Stimulated activated naive CD4-positive, alpha-beta T cell (primary cell): Measurements from ENCODE around the gene FAM167B.
A peak's percentile ranks its signal among the peaks of the same experiment; 100 is the strongest.
"Not testable (repeated sequence)": the region's sequence is repeated elsewhere in the genome, so short reads cannot be mapped to it uniquely, and the experiment has no call there.

ENCODE experiments used
- DNase-seq, 6 experiments: peaks; one replicate each; lab custom pipeline; 2025; lab: John Stamatoyannopoulos, UW

The FAM167B gene

DNA sequence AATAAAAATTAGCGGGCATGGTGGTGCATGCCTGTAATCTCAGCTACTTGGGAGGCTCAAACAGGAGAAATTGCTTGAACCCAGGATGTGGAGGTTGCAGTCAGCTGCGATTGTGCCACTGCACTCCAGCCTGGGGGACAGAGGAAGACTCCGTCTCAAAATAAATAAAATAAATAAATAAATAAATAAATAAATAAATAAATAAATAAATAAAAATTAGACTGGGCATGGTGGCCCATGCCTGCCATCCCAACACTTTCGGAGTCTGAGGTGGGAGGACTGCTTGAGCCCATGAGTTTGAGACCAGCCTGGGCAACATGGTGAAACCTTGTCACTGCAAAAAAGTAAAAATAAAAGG, 16.2 kb downstream of the FAM167B start:
- not testable (repeated sequence) for DNase-seq

DNA sequence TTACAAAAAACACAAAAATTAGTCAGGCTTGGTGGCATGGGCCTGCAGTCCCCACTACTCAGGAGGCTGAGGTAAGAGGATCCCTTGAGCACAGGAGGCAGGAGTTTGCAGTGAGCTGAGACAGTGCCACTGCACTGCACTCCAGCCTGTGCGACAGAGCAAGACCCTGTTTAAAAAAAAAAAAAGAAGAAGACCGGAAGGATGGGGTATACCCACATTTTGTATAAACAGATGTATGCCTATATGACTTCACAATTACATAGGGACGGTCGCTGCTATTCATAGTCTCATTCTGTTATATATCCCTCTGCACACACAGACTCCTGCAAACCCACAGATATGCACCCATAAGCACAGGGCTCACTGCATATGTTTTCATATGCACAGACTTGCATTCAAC, 16.7 kb downstream of the FAM167B start:
- DNase-seq, result peak in 3 of 6 experiments; percentile 46 to 57 (median 50)

DNA sequence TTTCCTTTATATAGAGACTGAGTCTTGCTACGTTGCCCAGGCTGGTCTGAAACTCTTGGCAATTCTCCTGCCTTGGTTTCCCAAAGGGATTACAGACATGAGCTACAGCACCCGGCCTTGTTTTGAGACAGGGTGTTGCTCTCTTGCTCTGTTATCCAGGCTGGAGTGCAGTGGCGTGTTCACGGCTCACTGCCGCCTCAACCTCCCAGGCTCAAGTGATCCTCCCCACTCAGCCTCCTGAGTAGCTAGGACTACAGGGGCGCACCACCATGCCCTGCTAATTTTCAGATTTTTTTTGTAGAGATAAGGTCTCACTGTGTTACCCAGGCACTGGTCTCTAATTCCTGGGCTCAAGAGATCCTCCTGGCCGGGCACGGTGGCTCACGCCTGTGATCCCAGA, 18.8 kb downstream of the FAM167B start:
- DNase-seq, result no peak

DNA sequence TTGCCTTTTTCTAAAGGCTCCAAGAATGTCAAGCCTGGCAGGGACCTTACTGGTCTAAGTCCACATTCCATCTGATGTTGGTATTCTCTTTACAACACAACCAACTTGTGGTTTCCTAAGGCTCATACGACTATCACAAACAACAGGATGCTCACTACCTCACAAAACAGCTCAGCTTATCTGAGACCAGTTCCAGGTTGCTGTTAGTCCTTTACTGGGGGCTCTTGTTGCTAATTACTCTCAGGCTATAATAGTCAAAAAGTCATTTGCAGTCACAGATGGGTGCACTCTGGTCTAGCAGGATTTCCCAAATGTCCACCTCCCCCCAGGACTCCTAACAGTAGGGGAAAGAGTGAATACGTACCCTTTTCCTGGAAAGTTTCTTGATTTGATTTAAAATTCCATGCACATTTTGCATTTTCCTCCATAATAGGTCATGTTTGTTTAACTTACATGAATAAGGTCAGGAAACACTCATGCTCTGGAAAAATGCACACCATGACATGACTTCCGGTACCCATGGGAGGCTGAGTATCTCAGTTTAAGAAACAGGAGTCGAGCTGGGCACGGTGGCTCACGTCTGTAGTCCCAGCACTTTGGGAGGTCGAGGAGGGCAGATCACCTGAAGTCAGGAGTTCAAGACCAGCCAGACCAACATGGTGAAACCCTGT, 20.0 kb downstream of the FAM167B start:
- peak in 4 of 6 experiments; percentile 19 to 50 (median 34) for DNase-seq

DNA sequence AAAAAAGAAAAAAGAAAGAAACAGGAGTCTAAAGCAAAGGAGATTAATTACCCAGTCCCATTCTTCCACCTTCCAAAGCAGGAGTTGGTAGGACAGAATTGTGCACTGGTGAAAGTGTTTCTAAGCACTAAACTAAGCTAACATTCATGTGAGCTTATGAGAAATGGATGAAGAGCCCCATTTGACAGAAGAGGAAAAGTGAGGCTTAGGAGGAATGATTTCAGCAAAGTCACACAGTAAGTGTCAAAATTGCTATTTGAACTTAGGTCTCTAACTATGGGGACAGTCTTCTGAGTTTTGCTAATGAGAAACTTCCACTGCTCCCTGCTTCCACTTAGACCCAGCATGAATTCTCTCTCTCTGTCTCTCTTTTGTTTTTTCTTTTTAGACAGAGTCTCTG, 22.7 kb downstream of the FAM167B start:
- DNase-seq, result no peak

DNA sequence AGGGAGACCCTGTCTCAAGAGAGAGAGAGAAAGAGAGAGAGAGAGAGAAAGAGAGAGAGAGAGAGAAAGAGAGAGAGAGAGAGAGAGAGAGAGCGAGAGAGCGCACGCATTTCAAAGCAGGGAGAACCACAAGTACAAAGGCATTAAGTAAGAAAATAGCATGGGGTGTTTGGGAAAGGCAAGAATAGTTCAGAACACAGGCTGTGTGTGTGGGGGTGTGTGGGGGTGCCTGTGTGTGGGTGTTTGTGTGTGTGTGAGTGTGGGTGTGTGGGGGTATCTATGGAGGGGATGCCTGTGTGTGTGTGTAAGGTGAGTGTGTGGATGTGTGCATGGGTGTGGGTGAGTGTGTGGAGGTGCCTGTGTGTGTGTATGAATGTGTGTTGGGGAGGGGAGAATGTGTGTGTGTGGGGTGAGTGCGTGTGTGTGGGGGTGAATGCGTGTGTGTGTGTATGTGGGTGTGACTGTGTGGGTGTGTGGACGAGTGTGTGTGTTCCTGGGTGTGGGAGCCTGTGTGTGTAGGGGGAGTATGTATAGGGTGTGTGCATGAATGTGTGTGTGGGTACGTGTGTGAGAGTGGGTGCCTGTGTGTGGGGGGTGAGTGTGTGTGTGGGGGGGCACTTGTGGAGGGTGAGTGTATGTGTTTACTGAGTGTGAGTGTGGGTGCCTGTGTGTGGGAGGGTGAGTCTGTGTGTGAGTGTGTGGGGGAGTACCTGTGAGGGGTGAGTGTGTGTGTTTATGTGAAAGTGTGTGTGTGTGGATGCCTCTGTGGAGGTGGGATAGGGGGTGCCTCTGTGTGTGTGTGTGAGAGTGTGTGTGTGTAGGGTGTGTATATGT, 25.8 kb downstream of the FAM167B start:
- peak in 5 of 6 experiments; percentile 18 to 69 (median 39) for DNase-seq

DNA sequence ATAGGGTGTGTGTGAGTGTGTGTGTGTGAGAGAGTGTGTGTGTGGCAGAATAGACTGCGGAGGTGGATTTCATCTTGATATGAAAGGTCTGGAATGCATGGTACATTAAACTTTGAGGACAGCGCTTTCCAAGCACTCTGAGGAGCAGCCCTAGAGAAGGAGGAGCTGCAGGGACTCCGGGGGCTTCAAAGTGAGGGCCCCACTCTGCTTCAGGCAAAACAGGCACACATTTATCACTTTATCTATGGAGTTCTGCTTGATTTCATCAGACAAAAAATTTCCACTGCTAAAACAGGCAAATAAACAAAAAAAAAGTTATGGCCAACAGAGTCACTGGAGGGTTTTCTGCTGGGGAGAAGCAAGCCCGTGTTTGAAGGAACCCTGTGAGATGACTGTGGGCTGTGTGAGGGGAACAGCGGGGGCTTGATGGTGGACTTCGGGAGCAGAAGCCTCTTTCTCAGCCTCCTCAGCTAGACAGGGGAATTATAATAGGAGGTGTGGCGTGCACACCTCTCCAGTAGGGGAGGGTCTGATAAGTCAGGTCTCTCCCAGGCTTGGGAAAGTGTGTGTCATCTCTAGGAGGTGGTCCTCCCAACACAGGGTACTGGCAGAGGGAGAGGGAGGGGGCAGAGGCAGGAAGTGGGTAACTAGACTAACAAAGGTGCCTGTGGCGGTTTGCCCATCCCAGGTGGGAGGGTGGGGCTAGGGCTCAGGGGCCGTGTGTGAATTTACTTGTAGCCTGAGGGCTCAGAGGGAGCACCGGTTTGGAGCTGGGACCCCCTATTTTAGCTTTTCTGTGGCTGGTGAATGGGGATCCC, 26.6 kb downstream of the FAM167B start:
- peak; percentile 70 to 88 (median 84) for DNase-seq

DNA sequence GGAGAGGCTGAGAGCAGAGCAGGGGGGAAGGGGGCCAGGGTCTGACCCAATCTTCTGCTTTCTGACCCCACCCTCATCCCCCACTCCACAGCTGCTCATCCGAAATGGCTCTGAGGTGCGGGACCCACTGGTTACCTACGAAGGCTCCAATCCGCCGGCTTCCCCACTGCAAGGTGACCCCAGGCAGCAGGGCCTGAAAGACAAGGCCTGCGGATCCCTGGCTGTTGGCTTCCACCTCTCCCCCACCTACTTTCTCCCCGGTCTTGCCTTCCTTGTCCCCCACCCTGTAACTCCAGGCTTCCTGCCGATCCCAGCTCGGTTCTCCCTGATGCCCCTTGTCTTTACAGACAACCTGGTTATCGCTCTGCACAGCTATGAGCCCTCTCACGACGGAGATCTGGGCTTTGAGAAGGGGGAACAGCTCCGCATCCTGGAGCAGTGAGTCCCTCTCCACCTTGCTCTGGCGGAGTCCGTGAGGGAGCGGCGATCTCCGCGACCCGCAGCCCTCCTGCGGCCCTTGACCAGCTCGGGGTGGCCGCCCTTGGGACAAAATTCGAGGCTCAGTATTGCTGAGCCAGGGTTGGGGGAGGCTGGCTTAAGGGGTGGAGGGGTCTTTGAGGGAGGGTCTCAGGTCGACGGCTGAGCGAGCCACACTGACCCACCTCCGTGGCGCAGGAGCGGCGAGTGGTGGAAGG, 27.8 kb downstream of the FAM167B start:
- DNase-seq, result no peak

DNA sequence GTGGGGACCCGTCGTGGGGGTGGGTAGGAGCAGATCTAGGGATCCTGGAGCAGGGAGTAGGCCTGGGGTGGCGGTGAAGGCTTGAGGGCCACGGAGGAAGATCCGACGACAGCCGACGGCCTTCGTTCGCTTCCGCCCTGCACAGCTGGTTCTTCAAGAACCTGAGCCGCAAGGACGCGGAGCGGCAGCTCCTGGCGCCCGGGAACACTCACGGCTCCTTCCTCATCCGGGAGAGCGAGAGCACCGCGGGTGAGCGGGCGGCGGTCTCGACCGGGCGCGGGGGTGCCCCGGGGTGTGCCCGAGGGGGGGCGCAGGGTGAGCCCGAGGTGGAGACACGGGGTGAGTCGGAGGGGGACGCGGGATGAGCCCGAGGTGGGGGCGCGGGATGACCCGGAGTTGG, 28.4 kb downstream of the FAM167B start:
- peak in 2 of 6 experiments; percentile 16 to 17 for DNase-seq

DNA sequence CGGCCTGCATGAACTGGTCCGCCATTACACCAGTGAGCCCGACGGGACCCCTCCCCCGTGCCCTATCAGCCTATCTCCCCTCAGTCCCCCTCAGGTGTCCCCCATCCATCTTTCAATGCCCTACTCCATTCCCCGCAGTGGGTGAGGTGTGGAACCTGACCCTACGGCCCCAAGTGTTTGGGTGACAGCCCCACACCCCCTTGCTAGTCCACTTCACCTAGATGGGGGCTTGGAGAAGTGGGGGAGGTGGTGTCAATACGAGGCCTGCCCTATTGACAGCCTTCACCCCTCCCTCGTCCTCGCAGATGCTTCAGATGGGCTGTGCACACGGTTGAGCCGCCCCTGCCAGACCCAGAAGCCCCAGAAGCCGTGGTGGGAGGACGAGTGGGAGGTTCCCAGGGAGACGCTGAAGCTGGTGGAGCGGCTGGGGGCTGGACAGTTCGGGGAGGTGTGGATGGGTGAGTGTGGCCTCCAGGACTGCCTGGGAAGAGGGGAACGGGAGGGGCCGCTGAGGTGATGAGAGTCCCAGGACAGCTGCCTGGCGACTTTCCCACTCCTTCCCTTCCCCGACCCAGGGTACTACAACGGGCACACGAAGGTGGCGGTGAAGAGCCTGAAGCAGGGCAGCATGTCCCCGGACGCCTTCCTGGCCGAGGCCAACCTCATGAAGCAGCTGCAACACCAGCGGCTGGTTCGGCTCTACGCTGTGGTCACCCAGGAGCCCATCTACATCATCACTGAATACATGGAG, 29.2 kb downstream of the FAM167B start:
- DNase-seq, result no peak

DNA sequence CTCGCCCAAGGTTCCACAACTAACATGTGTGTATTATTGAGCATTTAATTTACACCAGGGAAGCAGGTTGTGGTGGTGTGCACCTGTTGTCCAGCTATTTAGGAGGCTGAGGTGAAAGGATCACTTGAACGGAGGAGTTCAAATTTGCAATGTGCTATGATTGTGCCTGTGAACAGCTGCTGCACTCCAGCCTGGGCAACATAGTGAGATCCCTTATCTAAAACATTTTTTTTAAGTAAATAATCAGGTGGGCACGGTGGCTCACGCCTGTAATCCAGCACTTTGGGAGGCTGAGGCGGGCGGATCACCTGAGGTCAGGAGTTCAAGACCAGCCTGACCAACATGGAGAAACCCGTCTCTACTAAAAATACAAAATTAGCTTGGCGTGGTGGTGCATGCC, 37.8 kb downstream of the FAM167B start:
- DNase-seq, result not testable (repeated sequence)

DNA sequence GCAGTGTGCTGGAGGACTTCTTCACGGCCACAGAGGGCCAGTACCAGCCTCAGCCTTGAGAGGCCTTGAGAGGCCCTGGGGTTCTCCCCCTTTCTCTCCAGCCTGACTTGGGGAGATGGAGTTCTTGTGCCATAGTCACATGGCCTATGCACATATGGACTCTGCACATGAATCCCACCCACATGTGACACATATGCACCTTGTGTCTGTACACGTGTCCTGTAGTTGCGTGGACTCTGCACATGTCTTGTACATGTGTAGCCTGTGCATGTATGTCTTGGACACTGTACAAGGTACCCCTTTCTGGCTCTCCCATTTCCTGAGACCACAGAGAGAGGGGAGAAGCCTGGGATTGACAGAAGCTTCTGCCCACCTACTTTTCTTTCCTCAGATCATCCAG, 38.6 kb downstream of the FAM167B start:
- no peak for DNase-seq

DNA sequence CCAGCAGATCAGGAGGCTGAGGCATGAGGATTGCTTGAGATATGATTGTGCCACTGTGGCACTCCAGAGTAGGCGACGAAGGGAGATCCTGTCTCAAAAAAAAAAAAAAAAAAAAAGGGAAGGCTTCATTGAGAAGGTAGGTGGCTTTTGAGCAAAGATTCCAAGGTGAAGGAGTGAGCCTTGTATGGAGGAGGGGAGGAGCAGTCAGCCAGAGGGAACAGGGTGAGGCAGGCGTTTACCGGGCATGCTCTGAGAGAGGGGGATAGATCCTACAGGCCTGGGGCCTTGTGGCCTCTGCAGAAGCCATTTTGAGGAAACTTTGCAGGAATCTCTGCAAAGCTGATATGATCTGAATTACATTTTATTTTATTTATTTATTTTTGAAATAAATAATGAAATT, 39.7 kb downstream of the FAM167B start:
- DNase-seq, result no peak

DNA sequence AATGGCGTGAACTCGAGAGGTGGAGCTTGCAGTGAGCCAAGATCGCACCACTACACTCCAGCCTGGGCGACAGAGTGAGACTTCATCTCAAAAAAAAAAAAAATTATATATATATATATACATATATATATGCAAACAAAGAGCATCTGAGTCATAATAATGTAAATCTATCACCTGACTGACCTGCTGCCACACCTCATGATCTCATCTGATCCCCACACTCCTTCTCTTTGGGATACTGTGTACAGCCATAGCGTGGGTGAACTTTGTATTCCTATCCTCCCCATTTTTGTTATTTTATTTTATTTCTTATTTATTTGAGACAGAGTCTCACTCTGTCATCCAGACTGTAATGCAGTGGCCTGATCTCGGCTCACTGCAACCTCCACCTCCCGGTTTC, 42.2 kb downstream of the FAM167B start:
- DNase-seq, result no peak

DNA sequence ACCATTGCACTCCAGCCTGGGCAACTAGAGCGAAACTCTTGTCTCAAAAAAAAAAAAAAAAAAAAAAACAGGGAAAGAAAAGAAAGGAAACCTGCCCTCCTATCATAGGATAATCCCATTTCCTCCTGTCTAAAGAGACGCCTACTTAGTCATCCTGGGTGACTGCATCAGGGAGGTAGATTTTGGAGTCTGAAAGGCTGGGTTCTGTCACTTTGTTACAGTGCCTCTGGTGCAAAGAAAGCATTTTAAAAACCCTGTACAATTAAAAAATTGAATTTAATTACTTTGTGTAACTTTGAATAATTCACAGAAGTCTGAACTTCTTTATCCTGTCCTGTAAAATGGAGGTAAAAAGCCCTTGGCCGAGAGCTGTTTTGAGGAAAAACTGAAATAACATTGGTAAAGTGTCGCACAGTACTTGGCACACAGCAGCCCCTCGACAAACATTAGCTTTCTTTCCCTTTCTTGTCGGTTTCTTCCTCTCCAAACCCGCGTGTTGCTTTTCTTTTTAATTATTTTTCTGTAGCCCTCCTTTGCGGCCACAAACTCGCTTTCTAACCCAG, 44.2 kb downstream of the FAM167B start:
- DNase-seq, result no peak

DNA sequence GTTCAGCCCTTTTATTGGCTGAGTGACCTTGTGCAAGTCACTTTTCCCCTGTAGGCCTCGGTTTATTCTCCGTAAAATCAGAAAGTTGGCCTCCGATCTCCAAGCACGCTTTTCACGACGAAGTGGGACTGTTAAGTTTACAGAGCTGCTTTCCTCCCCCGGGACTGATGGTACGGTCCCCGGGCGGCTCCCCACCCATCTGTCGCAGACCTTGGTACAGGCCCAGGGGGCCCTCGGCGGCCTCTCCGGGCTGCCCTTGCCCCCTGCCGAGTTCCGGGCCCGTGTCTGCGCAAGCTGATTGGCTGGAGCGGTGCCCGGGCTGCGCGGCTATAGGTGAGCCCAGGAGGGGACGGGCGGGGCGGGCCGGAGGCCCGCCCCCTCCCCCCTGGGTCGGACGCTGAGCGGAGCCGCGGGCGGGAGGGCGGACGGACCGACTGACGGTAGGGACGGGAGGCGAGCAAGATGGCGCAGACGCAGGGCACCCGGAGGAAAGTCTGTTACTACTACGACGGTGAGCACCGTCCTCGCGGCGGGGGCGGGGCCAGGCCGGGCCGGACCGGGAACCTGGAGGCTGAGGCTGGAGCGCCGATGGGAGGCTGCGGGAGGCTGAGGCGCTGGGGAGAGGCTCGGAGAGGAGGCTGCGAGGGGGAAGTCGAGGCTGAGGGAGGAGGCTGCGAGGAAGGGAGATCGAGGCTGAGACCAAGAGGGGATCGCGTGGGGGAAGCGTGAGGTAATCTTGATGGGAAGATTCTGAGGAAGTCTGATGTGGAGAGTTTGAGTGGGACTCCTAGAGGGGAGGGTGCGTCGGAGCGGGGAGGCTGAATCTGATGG, 44.9 kb downstream of the FAM167B start, which contains the start of gene HDAC1:
Gene HDAC1 (plus strand): TSS at position 376 of the 831 bp plus-strand sequence. CDS start 87 bp downstream, at position 463.
- peak; percentile 90 to 95 (median 94) for DNase-seq

DNA sequence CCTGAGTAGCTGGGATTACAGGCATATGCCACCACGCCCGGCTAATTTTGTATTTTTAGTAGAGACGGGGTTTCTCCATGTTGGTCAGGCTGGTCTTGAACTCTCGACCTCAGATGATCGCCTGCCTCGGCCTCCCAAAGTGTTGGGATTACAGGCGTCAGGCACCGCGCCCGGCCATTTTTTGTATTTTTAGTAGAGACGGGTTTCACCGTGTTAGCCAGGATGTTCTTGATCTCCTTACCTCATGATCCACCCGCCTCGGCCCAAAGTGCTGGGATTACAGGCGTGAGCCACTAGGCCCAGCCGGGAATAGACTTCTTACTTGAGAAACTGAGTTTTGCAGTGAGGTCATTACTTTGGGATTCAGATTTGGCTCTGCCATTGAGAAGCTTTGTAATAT, 51.2 kb downstream of the FAM167B start:
- DNase-seq, result not testable (repeated sequence)
